Right ventricle myocardium superior (tissue), 1 donor: Measurements from ENCODE around the gene CRHR1. TPM values are rescaled to one million over a fixed set of nuclear protein-coding genes. Genes with fewer than 3 reads are reported as not detected.
A peak's percentile ranks its signal among the peaks of the same experiment; 100 is the strongest.

Experiments
- ATAC-seq: fragments of 200-7000 bp; cut with Tn5 transposase; one replicate; pipeline ENCODE4 v1.9.1; 2020; ENCODE audit warnings: mild to moderate bottlenecking; ENCODE audit not compliant: poor library complexity
- DNase-seq: peaks from one replicate; pipeline ENCODE4 v3.0.0-alpha.2; 2020
- intact Hi-C: fragments of 100-400 bp; cut with DNase I; formaldehyde crosslinking; loops from one replicate; pipeline ENCODE4 v1.11.2; 2022
- total RNA-seq: library from RNA; stranded (reverse); fragmentation: NEBNext Ultra II Directional; extraction: Animal tissue kit (Norgen Biotek cat#: 25700); gene quantifications from one replicate; pipeline ENCODE4 v1.2.1, GENCODE V29; 2021
- donor health status: DM: no; HTN: yes; CAD: no; lungs with severe emphysema.

The CRHR1 gene
- total RNA-seq, 1 donor from 2014 or later = not detected

DNA sequence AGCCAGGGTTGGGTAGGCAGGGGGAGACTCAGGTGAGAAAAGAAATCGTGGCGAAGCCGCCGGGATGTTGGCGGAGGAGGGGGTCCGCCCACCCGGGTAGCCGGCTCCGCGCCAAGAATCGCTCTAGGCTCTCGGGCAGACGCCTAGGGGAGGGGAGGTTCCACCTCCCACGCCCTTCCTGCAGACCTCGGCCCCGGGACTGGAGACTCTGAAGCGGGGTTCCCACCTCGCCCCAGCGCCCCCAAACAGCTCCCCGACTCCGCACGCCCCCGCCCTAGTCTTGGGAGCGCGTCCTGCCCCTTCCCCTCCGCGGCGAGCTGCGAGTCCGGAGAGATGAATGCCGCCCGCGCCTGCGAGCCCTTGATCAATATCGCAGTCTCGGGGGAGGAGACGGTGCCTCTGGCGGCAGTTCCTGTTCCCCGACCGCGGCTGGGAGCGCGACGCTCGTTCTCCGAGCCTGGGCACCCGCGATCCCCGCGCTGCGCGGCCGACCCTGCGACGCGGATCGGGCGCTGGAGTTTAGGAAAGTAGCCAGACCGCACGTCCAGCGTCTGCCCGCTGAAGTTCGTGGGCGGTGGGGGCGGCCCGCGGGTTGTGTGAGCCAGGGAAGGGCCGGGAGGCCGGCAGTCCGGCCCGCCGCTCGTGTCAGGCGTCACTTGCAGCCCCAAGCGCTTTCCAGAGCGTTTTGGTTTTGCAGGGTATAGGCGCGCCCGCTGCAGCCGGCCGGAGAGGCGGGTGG lies 790 bp downstream of the CRHR1 start:
- peak; percentile 49 for DNase-seq
- peak; percentile 34 for ATAC-seq
- intact Hi-C loops = no loop called here

DNA sequence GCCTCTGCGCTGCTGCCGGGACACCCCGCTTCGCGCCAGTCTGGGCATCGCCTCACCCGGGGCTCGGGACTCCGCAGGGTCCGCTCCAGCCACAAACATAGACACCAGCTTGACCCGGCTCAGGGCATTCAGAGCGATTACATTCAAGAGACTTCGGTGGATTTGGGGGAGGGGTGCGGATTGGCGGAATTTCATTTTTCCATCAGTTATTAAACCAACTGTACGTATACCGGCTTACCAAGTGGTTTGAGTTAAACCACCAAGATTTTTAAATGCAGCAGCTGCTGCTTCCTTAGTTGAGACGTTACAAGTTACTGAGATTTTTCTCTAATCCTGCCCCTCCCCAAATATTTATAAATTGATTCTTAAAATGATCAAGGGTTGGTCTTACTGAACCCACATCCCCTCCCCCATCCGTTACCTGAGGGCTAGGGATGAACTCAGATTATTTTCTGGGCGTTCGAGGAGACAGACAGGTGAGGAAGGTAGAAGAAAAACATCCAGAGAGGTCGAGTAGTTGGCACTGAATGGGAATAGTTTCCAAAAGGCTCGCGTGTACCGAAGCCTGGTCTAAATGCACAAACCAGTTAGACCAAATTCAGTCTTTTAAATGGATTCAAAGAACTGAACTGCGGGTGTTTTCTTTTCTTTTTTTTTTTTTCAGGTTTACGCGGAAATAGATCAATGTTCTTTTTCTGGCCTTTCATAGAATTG lies 1.5 kb downstream of the CRHR1 start:
- no peak for ATAC-seq
- DNase-seq = no peak
- intact Hi-C loops = no loop called here

DNA sequence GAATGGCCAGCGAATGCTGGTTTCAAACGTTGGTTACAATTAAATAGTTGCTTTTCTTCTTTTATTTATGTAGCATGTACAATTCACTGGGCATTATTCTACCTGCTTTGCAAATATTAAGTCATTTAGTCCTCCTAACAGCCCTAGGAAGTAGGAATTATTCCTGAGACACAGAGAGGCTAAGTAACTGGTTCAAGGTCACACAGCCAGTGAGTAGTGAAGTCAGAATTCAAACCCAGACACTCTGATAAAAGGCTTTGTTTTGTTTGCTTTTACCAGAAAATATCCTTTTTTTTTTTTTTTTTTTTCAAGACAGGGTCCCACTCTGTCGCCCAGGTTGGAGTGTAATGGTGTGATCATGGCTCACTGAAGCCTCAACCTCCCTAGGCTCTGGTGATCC lies 2.2 kb downstream of the CRHR1 start:
- intact Hi-C loops = no loop called here
- no peak for DNase-seq
- ATAC-seq = no peak

DNA sequence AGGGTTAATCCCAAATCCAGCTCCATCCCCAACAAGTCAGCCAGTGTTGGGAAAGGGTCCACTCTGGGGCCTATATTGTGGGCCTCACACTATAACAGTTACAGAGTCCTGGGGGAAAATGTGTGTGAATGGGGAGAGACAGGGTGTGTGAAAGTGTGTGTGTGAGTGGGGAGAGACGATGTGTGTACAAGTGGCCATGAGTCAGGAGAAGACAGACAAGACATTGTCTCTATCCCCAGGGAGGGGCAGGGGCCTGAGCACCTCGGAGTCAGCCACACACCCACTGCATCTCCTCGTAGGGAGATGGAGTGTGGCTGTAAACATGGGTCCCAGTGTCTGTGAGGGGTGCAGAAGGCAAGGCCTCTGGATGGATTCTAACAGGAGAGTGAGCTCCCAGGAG lies 2.9 kb downstream of the CRHR1 start:
- DNase-seq (no peak), ATAC-seq (no peak)
- intact Hi-C loops = no loop called here

DNA sequence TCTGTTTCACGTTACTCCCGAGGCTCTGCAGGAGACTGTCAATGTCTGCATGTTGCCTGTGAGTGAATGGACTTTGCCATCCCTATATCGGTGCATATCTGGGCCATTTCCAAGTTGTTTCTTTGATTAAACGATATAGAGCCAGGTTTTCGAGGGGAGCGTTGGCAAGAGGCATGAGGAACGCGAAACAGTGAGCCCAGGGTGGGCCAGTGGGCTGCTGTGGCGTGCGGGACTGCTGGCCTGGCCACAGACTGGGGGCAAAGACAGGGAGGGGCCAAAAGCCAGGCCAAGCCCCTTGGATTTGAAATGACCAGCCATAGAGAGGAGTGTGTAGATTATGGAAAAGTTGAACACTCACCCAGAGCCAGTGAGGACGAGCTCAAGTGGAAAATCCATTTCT lies 3.5 kb downstream of the CRHR1 start:
- ATAC-seq (no peak), DNase-seq (no peak)
- intact Hi-C loops = no loop called here

DNA sequence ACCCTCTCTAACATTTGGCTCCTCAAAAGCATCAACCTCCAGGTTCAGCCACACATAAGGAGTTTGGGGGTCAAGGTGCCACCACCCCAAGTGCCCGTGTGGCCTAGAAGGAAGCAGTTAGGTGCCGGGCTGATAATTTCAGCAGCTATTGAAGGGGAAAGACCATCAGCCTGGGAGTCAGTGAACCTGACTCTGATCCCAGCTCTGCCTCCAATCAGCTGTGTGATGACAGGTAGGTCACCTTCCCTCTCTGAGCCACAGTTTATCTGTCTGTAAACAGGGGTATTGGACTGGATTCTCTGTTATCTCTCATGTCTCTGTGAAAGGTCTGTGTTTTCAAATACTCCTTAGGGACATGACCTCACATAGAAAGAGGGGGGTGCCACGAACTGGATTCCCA lies 3.9 kb downstream of the CRHR1 start:
- intact Hi-C loops = no loop called here
- ATAC-seq = no peak
- no peak for DNase-seq

DNA sequence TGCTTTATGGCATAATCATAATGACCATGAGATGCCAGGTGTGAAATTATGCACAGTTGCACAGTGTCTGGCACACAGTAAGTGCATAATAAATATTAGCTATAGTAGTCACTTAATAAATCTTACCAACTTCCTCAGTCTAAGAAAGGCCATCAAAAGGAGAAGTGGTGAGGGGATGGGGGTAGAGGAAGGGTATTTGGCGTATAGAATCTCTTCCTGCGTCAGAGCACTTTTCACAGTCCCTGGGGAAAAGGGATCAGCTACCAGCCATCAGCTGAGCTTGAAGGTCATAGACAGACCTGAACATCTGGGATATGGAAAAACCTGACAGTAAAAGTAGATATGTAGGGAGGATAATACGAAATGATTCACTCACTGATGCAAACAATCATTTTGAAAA lies 5.8 kb downstream of the CRHR1 start:
- intact Hi-C loops = no loop called here
- no peak for ATAC-seq
- DNase-seq = no peak

DNA sequence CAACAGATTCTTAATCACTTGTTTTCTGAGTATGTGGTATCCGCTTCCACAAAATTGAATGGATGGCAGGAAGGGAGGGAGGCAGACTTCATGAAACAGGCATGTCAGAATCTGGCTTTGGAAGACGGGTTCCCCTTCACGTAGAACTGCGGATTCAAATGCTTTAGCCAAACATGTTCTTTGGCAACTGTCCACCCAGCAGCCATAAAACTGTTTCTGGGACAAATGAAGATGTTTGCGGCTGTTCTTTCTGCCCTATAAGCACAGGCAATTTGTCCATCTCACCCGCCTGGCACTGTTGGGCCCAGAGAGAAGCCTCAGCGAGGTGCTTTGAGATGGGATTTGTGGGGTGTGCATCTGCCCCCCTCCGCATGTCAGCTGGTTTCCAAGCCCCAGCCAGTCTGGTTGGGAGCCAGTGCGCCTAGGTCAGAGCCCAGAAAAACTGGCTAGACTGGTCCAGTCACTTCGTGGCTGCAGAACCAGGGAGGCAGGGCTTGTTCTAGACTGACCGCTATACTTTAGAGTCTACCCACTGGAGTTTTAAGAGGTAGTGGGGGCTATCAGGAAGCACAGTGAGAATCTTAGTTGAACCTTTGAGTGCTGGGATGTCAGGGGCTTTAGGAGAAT lies 6.3 kb downstream of the CRHR1 start:
- DNase-seq (no peak), ATAC-seq (no peak)
- intact Hi-C loops = no loop called here

DNA sequence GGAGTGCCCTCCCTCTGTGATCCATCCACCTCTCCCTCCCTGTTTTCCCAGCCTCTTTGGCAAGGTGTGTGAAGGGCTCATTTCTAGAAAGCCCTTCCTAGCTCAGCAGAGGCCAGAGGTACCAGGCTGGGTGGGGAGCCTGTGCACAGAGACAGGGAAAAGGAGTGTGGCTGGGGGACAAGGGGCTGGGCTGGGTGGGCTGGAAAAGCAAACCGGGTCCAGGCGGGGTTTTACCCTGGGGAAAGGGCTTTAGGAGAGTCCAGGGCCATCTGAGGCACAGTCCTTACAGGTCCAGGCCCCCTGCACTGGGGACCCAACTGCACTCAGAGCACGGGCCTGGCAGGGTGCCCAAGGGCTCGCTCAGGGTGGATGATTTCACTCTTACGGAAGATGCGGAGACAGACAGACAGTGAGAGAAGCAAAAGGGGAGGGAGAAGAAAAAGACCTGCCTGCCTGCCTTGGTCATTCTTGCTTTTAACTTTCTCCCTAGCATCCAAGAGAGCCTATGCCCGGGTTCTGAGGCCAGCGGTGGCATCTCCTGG lies 7.0 kb downstream of the CRHR1 start:
- no peak for DNase-seq
- no peak for ATAC-seq
- intact Hi-C loops = no loop called here

DNA sequence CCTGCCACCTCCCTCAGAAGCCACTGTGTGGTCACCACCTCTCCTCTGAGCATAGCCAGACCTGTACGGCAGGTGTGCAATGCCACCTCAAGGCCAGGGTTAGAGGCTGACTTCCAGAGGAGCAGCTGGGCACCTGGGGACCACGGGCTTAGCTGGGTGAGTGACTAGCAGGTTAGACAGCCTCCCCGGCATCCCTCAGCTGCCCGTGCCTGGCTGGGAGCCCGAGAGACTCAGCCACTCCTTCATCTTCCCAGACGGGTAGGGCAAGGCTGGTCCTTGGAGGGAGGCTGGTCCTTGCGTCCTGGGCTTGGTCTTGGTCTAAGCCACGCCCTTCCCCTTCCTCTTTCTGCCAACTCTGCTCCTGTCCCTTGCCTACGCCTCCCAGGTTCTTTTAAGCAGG lies 7.8 kb downstream of the CRHR1 start:
- no peak for DNase-seq
- ATAC-seq = no peak
- intact Hi-C loops = no loop called here

DNA sequence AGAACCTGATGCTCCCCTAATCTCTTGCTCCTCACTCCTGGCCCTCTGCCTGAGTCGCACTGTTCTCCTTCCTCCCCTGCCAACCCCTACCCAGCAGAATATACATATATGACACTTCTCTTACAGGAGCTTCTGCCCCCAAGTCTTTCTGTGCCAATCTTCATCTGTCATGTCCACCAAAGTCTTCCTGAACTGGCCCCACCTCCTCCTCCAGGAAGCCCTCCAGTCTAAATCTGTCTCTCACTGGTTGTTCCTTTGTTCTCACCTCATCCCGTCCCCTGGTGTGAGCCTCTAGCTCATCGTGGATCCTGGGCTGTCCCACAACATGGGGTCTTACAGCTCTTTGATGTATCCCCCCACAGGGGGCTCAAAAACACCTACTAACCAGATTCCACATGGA lies 8.3 kb downstream of the CRHR1 start:
- intact Hi-C loops = no loop called here
- ATAC-seq (no peak), DNase-seq (no peak)

DNA sequence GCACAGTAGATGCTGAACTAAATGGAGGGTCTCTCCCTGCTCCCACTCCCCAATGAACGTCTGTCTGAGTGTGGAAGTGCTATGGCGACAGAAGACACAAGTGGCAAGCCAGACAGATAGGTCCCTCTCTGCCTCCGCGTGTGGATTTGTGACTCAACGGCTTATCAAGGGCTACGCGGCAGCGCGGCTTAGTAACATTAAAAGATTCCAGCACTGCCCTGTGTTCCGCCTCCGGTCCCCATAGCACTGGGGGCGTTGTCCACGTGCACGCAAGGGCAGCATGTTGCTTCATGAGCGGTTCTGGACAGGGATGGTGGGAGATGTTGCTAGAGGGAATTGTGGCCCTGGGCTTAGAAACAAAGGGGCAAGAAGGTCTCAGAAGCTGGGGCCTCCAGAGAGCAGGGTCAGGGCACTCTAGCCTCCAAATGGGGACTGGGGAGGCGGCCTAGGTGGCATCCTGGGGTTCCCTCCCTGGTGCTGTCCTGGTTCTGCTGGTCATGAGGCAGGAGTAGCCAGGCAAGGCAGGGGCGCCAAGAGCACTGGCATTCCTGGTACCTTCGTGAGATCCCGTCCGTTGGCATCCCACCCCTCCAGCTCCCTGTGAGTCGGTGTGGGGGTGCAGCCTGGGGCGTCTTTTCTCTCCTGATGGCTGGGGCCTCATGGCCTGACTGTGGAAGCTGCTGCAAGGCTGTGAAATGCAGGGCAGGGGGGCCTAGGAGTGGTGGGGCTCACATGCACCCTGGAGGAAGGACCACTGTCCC lies 9.1 kb downstream of the CRHR1 start:
- intact Hi-C loops = no loop called here
- DNase-seq (no peak), ATAC-seq (no peak)

DNA sequence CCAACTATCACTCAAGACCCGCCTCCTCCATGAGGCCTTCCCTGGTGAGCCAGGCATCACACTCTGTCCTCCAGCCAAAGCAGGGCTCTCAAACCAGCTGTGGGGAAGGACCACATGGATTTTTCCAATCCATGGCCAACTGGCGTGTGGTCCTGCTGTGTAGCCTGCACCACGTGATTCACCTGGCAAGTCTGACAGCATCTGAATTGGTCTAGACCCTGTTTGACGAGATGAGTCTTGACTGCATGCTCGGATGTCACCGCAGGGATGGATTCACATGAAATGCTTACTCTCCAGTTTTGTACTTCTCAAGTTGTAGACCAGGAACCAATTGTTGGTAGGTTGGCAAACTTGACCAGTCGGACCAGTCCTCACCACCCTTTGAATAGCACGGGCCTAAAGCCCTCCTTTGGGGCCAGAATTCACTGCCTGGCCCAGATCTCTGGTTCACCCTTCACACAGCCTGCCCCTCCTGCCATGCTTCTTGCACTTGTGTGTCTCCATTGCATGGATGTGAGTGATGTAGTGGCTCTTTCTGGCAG lies 9.9 kb downstream of the CRHR1 start:
- intact Hi-C loops = no loop called here
- no peak for DNase-seq
- ATAC-seq = no peak

DNA sequence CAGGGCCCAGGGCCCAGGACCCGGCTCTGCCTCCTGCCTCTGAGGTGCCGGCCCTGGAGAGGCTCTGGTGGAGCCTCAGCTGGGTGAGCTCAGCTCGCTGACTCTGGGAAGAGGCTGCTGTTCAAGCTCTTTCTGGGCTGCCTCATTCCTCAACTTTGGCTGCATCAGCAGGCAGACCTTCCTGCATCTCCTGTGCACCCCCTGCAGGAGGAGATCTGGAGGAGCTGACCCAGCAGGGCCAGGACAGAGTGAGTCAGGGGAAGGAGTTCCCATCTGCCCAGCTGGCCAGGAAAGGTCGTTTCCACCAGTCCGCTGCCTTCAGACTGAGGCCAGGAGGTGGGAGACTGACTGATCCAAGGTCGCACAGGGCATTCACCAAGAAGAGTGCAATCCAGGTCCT lies 10.7 kb downstream of the CRHR1 start:
- ATAC-seq (no peak), DNase-seq (no peak)
- intact Hi-C loops = no loop called here

DNA sequence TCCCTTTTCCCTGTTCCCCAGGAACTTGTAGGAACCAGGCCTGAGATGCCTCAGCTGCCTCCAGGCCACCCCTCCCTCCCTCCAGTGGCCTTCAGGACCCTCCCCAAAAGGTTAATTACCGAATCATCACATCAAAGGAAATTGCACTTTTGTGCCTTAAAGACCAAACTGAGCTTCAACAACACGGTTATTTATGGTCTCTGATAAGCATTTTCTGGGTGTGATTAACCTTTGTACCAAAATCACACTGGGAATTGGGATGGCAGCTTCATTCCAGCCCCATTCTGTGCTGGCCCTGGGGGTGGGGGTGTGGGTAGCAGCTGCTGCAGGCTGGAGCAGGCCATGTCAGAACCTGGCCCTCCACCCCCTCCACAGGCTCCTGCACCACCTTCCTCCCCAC lies 16.7 kb downstream of the CRHR1 start:
- intact Hi-C loops = no loop called here
- no peak for DNase-seq
- no peak for ATAC-seq

DNA sequence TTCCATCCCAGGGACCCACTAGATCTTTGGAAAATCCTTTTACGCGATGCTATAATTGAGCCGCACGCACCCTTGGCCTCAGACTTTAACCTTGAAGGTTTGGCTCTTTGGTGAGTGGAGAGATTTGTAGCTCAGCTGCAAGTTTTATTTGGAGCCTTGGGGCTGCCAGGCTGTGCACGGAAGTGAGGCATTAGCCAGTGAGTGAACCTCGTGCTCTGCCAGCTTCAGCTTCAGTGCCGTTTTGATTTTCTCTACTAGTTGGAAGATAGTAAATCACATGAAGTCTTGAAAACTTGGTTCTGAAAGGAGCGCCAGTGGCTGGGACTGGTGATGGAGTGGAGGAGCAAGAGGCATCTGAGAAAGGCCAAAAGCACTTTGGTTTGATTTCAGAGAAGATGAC lies 17.3 kb downstream of the CRHR1 start:
- intact Hi-C loops = no loop called here
- no peak for ATAC-seq
- DNase-seq = no peak

DNA sequence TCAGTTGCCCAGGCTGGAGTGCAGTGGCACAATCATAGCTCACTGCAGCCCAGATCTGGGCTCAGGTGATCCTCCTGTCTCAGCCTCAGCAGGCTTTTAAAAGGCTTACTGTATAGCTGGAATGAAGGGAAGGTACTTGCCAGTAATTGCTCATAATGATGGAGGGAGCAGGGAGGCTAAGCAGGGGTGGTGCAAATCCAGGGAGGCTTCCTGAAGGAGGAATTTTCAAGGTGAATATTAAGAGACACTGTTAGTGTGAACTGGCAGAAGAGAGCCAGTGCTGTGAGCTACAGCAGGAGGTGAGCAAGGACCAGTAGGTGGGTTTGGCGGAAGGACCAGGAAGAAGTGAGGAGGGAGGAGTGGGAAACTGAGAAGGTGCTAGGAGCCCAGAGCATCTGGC lies 24.7 kb downstream of the CRHR1 start:
- ATAC-seq (no peak), DNase-seq (no peak)
- intact Hi-C loops = no loop called here

DNA sequence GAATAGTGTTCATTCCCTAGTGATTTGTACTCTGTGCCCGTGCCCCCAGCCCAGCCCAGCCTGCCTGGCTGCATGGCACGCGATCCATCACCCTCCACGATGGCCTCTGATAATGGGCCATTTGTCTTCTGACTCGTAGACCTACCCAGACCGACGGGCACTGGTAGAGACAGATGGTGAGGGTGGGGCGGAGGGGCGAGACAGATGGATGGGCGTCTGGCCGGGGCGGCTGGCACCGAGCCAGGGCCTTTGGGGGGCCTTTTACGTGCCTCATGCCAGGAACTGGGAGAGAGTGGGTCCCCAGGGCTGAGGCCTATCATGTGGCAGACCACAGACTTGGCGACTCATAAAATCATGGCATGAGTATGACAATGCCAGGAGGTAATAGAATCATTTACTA lies 25.4 kb downstream of the CRHR1 start:
- intact Hi-C loops = no loop called here
- DNase-seq = no peak
- no peak for ATAC-seq

DNA sequence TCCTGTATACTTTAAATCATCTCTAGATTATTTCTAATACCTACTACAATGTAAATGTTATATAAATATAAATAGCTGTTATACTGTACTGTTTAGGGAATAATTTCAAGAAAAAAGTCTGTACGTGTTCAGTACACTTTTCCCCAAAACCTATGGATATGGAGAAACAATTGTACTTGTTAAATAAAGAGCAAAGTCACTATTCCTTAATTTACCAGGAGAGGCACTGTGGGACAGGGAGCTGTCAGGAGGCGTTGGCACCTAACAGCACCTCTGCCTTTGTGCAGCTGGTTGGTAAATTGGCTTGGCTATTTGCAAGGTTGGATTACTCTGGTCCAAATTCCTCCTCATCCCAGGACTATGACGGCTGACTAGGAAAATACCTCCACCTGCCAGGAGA lies 28.0 kb downstream of the CRHR1 start:
- intact Hi-C loops = no loop called here
- DNase-seq = no peak
- ATAC-seq = no peak
